CD4-positive, alpha-beta T cell treated with Interleukin-21 for 1 hour (primary cell): Measurements from ENCODE around the gene RBM26.
"Not testable (repeated sequence)": the region's sequence is repeated elsewhere in the genome, so short reads cannot be mapped to it uniquely, and the experiment has no call there.

Experiments used
- DNase-seq: peaks from one replicate; pipeline ENCODE4 v3.0.0-alpha.2; 2020

RBM26 gene

GRCh38 chr13:79328510-79328909 lies 77.5 kb downstream of the RBM26 start:
- no peak for DNase-seq

- no peak for DNase-seq
Observed at GRCh38 chr13:79320433-79320832, 85.6 kb downstream of the RBM26 start.

GRCh38 chr13:79318664-79319063 lies 87.4 kb downstream of the RBM26 start:
- DNase-seq: no peak

GRCh38 chr13:79317856-79318255 lies 88.2 kb downstream of the RBM26 start:
- DNase-seq: no peak

- no peak for DNase-seq
Observed at GRCh38 chr13:79314652-79315051, 91.4 kb downstream of the RBM26 start.

- DNase-seq: no peak
Observed at GRCh38 chr13:79312340-79312855, 93.7 kb downstream of the RBM26 start.

GRCh38 chr13:79311386-79311785 lies 94.7 kb downstream of the RBM26 start:
- DNase-seq: no peak

- no peak for DNase-seq
Observed at GRCh38 chr13:79309690-79310089, 96.4 kb downstream of the RBM26 start.

GRCh38 chr13:79307866-79308298 lies 98.2 kb downstream of the RBM26 start:
- DNase-seq: no peak

- DNase-seq: no peak
Observed at GRCh38 chr13:79307433-79307861, 98.6 kb downstream of the RBM26 start.

GRCh38 chr13:79306650-79307049 lies 99.4 kb downstream of the RBM26 start:
- DNase-seq: no peak

- no peak for DNase-seq
Observed at GRCh38 chr13:79297128-79297527, 108.9 kb downstream of the RBM26 start.

GRCh38 chr13:79295906-79296706 lies 109.9 kb downstream of the RBM26 start:
- no peak for DNase-seq

- DNase-seq: no peak
Observed at GRCh38 chr13:79290595-79291244, 115.3 kb downstream of the RBM26 start.

- no peak for DNase-seq
Observed at GRCh38 chr13:79289571-79289970, 116.5 kb downstream of the RBM26 start.

- no peak for DNase-seq
Observed at GRCh38 chr13:79287939-79288795, 117.9 kb downstream of the RBM26 start.

GRCh38 chr13:79285159-79285558 lies 120.9 kb downstream of the RBM26 start:
- DNase-seq: no peak

GRCh38 chr13:79283742-79284141 lies 122.3 kb downstream of the RBM26 start:
- no peak for DNase-seq

GRCh38 chr13:79282976-79283375 lies 123.1 kb downstream of the RBM26 start:
- DNase-seq: no peak

- DNase-seq: no peak
Observed at GRCh38 chr13:79282508-79282907, 123.5 kb downstream of the RBM26 start.

- DNase-seq: no peak
Observed at GRCh38 chr13:79281339-79281747, 124.7 kb downstream of the RBM26 start.

GRCh38 chr13:79279735-79280134 lies 126.3 kb downstream of the RBM26 start:
- not testable (repeated sequence) for DNase-seq

- DNase-seq: no peak
Observed at GRCh38 chr13:79273045-79273444, 133.0 kb downstream of the RBM26 start.
